GM12878 (cell line): ENCODE measurements around the gene UNC13A. TPM values are rescaled to one million over a fixed set of nuclear protein-coding genes. Genes with fewer than 3 reads are reported as not detected.

Source experiments
- ATAC-seq: fragments of 200-7000 bp; cut with Tn5 transposase; 3 replicates; pipeline ENCODE4 v1.9.1; 2020; ENCODE audit warnings: mild to moderate bottlenecking, moderate library complexity
- BruUV-seq: library from RNA; stranded (reverse); fragments of 400-500 nt; replicated peaks from 2 replicates; lab custom pipeline; 2021; lab: Mats Ljungman, UMichigan
- CTCF ChIA-PET: fragments of 300-600 bp; sonication (Branson Sonifier 250); formaldehyde crosslinking; extraction: SDS; loops from one replicate; lab custom pipeline; 2021; ENCODE audit warnings: inconsistent platforms; lab: Yijun Ruan, JAX
- POLR2A ChIA-PET: fragments of 350-600 bp; formaldehyde crosslinking; extraction: SDS; loops from one replicate; lab custom pipeline; 2021; ENCODE audit warnings: inconsistent platforms; lab: Charles Lee
- RAD21 ChIA-PET: fragments of 300-600 bp; sonication (Branson Sonifier 250); formaldehyde crosslinking; loops from one replicate; lab custom pipeline; 2023; ENCODE audit warnings: antibody characterized with exemption; ENCODE audit not compliant: unreplicated experiment; lab: Charles Lee
- SMC1A ChIA-PET: fragments of 300-600 bp; sonication (Branson Sonifier 250); formaldehyde crosslinking; loops from one replicate; lab custom pipeline; 2023; ENCODE audit not compliant: unreplicated experiment, uncharacterized antibody; lab: Charles Lee
- DNase-seq: peaks from one replicate; pipeline ENCODE4 v3.0.0-alpha.2; 2011; ENCODE audit warnings: low read depth, low spot score
- FAIRE-seq: peaks from 3 replicates; lab custom pipeline; 2011; peaks lifted over from hg19 to GRCh38; lab: Jason Lieb, UNC
- H2AFZ ChIP-seq: 2 replicates; pipeline ENCODE4 v1.6.0; 2011; ENCODE audit warnings: low read depth, low read length, control low read depth; ENCODE audit not compliant: control insufficient read depth
- H3K27ac ChIP-seq: 2 replicates; pipeline ENCODE4 v1.5.1; 2011; ENCODE audit warnings: control low read depth; ENCODE audit not compliant: control insufficient read depth, insufficient read depth
- H3K27me3 ChIP-seq, 2 experiments: replicated peaks in 1 of 2; 2 replicates each; pipeline versions ENCODE4 v1.6.0 to v1.6.1; 2011; ENCODE audit warnings: low read length in 1 of 2; ENCODE audit not compliant: control insufficient read depth in 2 of 2, insufficient read depth in 2 of 2
- H3K36me3 ChIP-seq, 2 experiments: 2 replicates each; pipeline ENCODE4 v1.5.1; 2011; ENCODE audit warnings: low read length in 1 of 2; ENCODE audit not compliant: control insufficient read depth in 2 of 2, insufficient read depth in 2 of 2
- H3K4me1 ChIP-seq: 2 replicates; pipeline ENCODE4 v1.6.1; 2011; ENCODE audit warnings: mild to moderate bottlenecking, low read length, moderate library complexity, mixed read lengths; ENCODE audit not compliant: control insufficient read depth, insufficient read depth
- H3K4me2 ChIP-seq: 2 replicates; pipeline ENCODE4 v1.6.0; 2011; ENCODE audit warnings: control low read depth; ENCODE audit not compliant: control insufficient read depth, insufficient read depth
- H3K4me3 ChIP-seq: fragments of 200-600 bp; sonication (generic); 2 replicates; pipeline ENCODE4 v1.5.1; 2016
- H3K79me2 ChIP-seq: 2 replicates; pipeline ENCODE4 v1.6.0; 2011; ENCODE audit warnings: low read length; ENCODE audit not compliant: control insufficient read depth, insufficient read depth
- H3K9ac ChIP-seq: 2 replicates; pipeline ENCODE4 v1.8.0; 2011; ENCODE audit warnings: low read length, control low read depth, mixed read lengths; ENCODE audit not compliant: control insufficient read depth, insufficient read depth
- H3K9me3 ChIP-seq: replicated peaks from 3 replicates; pipeline ENCODE4 v1.5.1; 2011; ENCODE audit warnings: mild to moderate bottlenecking, low read length; ENCODE audit not compliant: control insufficient read depth, insufficient read depth
- H4K20me1 ChIP-seq: 2 replicates; pipeline ENCODE4 v1.6.0; 2011; ENCODE audit not compliant: control insufficient read depth, insufficient read depth
- CREB1 ChIP-seq: IDR thresholded peaks from 2 replicates; pipeline ENCODE4 v1.6.1; 2012; ENCODE audit warnings: low read depth, mild to moderate bottlenecking, inconsistent platforms
- ESRRA ChIP-seq: IDR thresholded peaks from 2 replicates; pipeline ENCODE4 v1.6.1; 2012; ENCODE audit warnings: mild to moderate bottlenecking, low read length, improper control_type of control experiment
- GABPA ChIP-seq: IDR thresholded peaks from 2 replicates; pipeline ENCODE4 v1.6.1; 2014; ENCODE audit warnings: antibody characterized with exemption, low read depth, mild to moderate bottlenecking, inconsistent platforms
- HDGF ChIP-seq: fragments of 450-650 bp; IDR thresholded peaks from 2 replicates; pipeline ENCODE4 v1.6.1; 2016; ENCODE audit warnings: antibody characterized with exemption
- KDM1A ChIP-seq: fragments of 200-600 bp; sonication (generic); IDR thresholded peaks from 2 replicates; pipeline ENCODE4 v1.6.1; 2016; ENCODE audit warnings: borderline replicate concordance
- RBBP5 ChIP-seq: fragments of 200-600 bp; sonication (generic); conservative IDR thresholded peaks from 2 replicates; pipeline ENCODE4 v1.6.1; 2016
- SREBF1 ChIP-seq: IDR thresholded peaks from 2 replicates; pipeline ENCODE4 v1.6.1; 2012; ENCODE audit warnings: mild to moderate bottlenecking, low read length
- ZSCAN29 ChIP-seq: fragments of 450-650 bp; IDR thresholded peaks from 2 replicates; pipeline ENCODE4 v1.6.1; 2017; ENCODE audit warnings: mild to moderate bottlenecking, moderate library complexity
- WGBS: methylation state at CpG from one replicate; pipeline ENCODE4 v1.1.6; 2016; ENCODE audit warnings: low lambda C conversion rate; ENCODE audit not compliant: insufficient replicate concordance, insufficient coverage; ENCODE audit errors: missing lambda C conversion rate; 5-methylcytosine and 5-hydroxymethylcytosine counted together
- in situ Hi-C: fragments of 300-500 bp; cut with MboI; formaldehyde crosslinking; loops from 9 replicates; pipeline ENCODE4 v1.14.3; 2018; ENCODE audit warnings: mixed read lengths
- intact Hi-C: fragments of 100-400 bp; cut with micrococcal nuclease; formaldehyde crosslinking; loops from one replicate; pipeline ENCODE4 v1.14.2; 2022; ENCODE audit not compliant: unreplicated experiment
- polyA plus RNA-seq, 11 experiments: library from polyadenylated mRNA; depleted of rRNA in 4 of 11; unstranded in 6 of 11; stranded (reverse) in 5 of 11; fragments of >200 nt; fragmentation: Nextera tagmentation in 4 of 11; fragmentation: Illumina TruSeq in 1 of 11; extraction: Ambion mirVana in 4 of 11; extraction: Trizol in 1 of 11; gene quantifications; 1 replicate in 1 of 11; 2 replicates in 10 of 11; pipeline versions ENCODE4 v1.2.1 to v1.2.3, GENCODE V29; 2011 to 2016; ENCODE audit warnings: inconsistent platforms in 2 of 11, missing spikeins in 2 of 11, low read depth in 1 of 11
- total RNA-seq, 4 experiments: library from RNA; depleted of rRNA in 3 of 4; stranded (reverse); fragments of >200 nt in 3 of 4; fragmentation: Illumina TruSeq in 1 of 4; extraction: Trizol in 1 of 4; gene quantifications; 2 replicates each; pipeline versions ENCODE4 v1.2.1 to v1.2.3, GENCODE V29; 2013 to 2021
- TF ChIP-seq, protein P1 (sequence below): IDR thresholded peaks from 2 replicates; pipeline ENCODE4 v1.6.1; 2012; ENCODE audit warnings: mild to moderate bottlenecking, low read depth, low read length
- TF ChIP-seq, protein P2 (sequence below): fragments of 450-650 bp; IDR thresholded peaks from 2 replicates; pipeline ENCODE4 v1.6.1; 2017; ENCODE audit warnings: mild to moderate bottlenecking, moderate library complexity

Gene UNC13A
- total and polyA plus RNA-seq, 10 of the 15 experiments (the other 5 are each of a cell fraction or from before 2014, with no cell fraction given) = under 0.01 to 0.23 (median 0.13) TPM; not detected in 1

DNA sequence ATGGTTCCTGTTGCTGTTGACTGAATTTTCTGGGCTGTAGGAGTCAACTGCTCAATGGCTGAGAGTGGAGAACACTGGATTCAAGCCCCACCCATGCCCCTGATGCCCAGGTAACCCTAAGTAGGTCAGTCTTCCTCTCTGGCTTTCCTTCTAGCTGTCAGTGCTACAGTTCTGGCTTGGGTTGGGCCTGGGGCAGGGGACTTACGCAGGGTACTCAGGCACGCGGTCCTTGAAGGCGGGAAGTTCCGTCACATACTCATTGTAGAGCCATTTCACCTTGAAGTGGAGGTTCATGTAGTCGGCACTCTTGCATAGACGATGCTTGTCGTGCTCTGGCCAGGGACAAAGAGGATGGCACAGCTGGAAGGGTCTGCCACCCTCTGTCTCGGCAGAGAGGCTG is 55.6 kb downstream of the UNC13A start:
- no peak overlapping the region for H2AFZ ChIP-seq
- no peak for DNase-seq
- H3K4me2 ChIP-seq = no peak overlapping the region
- no peak overlapping the region for H3K4me3 ChIP-seq
- no peak for FAIRE-seq
- H3K27me3 ChIP-seq = no peaks in the 10 kb centered on the region
- BruUV-seq = no TSS peak
- ChIA-PET CTCF (no interaction called here), POLR2A (no interaction called here), RAD21 (no interaction called here), SMC1A (no interaction called here)
- H3K27ac ChIP-seq = no peak overlapping the region
- no peak for ATAC-seq
- no peaks in the 10 kb centered on the region for H3K36me3 ChIP-seq
- 11% methylated on average over 9 of the region's 9 CpGs for WGBS
- in situ Hi-C loops = no loop called here
- intact Hi-C loops = no loop called here
- H3K9ac ChIP-seq = no peak overlapping the region
- no peaks in the 10 kb centered on the region for H3K9me3 ChIP-seq
- no peaks in the 10 kb centered on the region for H3K4me1 ChIP-seq
- H4K20me1 ChIP-seq = no peaks in the 10 kb centered on the region
- TF ChIP-seq ZSCAN29 = no peak
- TF ChIP-seq, protein P1, sequence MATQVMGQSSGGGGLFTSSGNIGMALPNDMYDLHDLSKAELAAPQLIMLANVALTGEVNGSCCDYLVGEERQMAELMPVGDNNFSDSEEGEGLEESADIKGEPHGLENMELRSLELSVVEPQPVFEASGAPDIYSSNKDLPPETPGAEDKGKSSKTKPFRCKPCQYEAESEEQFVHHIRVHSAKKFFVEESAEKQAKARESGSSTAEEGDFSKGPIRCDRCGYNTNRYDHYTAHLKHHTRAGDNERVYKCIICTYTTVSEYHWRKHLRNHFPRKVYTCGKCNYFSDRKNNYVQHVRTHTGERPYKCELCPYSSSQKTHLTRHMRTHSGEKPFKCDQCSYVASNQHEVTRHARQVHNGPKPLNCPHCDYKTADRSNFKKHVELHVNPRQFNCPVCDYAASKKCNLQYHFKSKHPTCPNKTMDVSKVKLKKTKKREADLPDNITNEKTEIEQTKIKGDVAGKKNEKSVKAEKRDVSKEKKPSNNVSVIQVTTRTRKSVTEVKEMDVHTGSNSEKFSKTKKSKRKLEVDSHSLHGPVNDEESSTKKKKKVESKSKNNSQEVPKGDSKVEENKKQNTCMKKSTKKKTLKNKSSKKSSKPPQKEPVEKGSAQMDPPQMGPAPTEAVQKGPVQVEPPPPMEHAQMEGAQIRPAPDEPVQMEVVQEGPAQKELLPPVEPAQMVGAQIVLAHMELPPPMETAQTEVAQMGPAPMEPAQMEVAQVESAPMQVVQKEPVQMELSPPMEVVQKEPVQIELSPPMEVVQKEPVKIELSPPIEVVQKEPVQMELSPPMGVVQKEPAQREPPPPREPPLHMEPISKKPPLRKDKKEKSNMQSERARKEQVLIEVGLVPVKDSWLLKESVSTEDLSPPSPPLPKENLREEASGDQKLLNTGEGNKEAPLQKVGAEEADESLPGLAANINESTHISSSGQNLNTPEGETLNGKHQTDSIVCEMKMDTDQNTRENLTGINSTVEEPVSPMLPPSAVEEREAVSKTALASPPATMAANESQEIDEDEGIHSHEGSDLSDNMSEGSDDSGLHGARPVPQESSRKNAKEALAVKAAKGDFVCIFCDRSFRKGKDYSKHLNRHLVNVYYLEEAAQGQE = no peak
- H3K79me2 ChIP-seq = no peaks in the 10 kb centered on the region

DNA sequence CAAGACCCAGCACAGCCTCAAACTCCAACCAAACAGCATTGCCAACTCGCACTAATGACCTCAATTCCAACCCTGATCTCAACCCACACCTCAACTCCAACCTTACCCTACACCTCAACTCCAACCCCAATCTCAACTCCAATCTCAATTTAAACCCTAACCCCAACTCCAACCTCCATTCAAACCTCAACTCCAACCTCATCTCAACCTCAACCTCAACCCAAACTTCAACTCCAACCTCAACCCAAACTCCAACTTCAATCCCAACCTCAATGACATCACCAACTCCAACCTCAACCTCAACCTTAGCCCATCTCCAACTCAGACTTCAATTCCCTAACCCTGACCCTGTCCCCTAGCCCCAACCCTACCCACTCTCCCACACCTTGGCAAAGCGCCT is 58.4 kb downstream of the UNC13A start:
- H3K4me2 ChIP-seq = no peak overlapping the region
- BruUV-seq = no TSS peak
- ATAC-seq (no peak), DNase-seq (no peak), FAIRE-seq (no peak)
- no peaks in the 10 kb centered on the region for H4K20me1 ChIP-seq
- ChIA-PET CTCF (no interaction called here), POLR2A (no interaction called here), RAD21 (no interaction called here), SMC1A (no interaction called here)
- no peak overlapping the region for H2AFZ ChIP-seq
- H3K9me3 ChIP-seq = no peaks in the 10 kb centered on the region
- no peak overlapping the region for H3K9ac ChIP-seq
- H3K4me3 ChIP-seq = no peak overlapping the region
- H3K4me1 ChIP-seq = no peaks in the 10 kb centered on the region
- no peaks in the 10 kb centered on the region for H3K79me2 ChIP-seq
- intact Hi-C loops (no loop called here), in situ Hi-C loops (no loop called here)
- no peaks in the 10 kb centered on the region for H3K36me3 ChIP-seq
- no peaks in the 10 kb centered on the region for H3K27me3 ChIP-seq
- no peak overlapping the region for H3K27ac ChIP-seq
- TF ChIP-seq RBBP5 (no peak), ZSCAN29 (no peak), HDGF (no peak), SREBF1 (no peak), CREB1 (no peak), KDM1A (no peak), ESRRA (no peak), GABPA (no peak)
- TF ChIP-seq, protein P2, sequence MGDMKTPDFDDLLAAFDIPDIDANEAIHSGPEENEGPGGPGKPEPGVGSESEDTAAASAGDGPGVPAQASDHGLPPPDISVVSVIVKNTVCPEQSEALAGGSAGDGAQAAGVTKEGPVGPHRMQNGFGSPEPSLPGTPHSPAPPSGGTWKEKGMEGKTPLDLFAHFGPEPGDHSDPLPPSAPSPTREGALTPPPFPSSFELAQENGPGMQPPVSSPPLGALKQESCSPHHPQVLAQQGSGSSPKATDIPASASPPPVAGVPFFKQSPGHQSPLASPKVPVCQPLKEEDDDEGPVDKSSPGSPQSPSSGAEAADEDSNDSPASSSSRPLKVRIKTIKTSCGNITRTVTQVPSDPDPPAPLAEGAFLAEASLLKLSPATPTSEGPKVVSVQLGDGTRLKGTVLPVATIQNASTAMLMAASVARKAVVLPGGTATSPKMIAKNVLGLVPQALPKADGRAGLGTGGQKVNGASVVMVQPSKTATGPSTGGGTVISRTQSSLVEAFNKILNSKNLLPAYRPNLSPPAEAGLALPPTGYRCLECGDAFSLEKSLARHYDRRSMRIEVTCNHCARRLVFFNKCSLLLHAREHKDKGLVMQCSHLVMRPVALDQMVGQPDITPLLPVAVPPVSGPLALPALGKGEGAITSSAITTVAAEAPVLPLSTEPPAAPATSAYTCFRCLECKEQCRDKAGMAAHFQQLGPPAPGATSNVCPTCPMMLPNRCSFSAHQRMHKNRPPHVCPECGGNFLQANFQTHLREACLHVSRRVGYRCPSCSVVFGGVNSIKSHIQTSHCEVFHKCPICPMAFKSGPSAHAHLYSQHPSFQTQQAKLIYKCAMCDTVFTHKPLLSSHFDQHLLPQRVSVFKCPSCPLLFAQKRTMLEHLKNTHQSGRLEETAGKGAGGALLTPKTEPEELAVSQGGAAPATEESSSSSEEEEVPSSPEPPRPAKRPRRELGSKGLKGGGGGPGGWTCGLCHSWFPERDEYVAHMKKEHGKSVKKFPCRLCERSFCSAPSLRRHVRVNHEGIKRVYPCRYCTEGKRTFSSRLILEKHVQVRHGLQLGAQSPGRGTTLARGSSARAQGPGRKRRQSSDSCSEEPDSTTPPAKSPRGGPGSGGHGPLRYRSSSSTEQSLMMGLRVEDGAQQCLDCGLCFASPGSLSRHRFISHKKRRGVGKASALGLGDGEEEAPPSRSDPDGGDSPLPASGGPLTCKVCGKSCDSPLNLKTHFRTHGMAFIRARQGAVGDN = no peak
- 7% methylated on average over 2 of the region's 2 CpGs for WGBS
